HT-29 (cell line): ENCODE data around the gene CEP41. TPM values are rescaled to one million over a fixed set of nuclear protein-coding genes. Genes with fewer than 3 reads are reported as not detected.
"Not testable (repeated sequence)": the region's sequence is repeated elsewhere in the genome, so short reads cannot be mapped to it uniquely, and the experiment has no call there.

Experiments used
- DNase-seq: peaks from one replicate; pipeline ENCODE4 v3.0.0-alpha.2; 2015; ENCODE audit warnings: low spot score
- total RNA-seq: library from RNA; depleted of rRNA; stranded (reverse); fragments of >200 nt; shearing (Covaris generic); gene quantifications from 2 replicates; pipeline ENCODE4 v1.2.3, GENCODE V29; 2014

Gene CEP41
- total RNA-seq, 1 experiment from 2014 or later = 8.6 TPM

DNA sequence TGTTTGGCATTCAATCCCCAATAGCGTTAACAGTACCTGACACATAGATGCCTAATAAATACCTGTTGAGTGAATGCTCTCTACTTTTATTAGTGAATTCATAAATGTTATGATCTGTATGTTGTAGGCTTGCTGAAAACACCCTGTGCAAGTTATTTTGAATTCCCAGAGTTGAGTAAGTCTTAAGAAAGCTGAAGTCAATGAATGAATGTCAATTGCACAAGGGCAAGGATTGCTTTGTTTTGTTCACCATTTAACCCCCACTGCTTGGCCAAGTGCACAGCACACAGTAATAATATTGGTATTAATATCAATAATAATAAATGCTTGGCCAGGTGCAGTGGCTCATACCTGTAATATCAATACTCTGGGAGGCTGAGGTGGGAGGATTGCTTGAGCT lies 50.3 kb downstream of the CEP41 start:
- no peak for DNase-seq

GRCh38 chr7:130388671-130389070 lies 52.1 kb downstream of the CEP41 start:
- DNase-seq = no peak

DNA sequence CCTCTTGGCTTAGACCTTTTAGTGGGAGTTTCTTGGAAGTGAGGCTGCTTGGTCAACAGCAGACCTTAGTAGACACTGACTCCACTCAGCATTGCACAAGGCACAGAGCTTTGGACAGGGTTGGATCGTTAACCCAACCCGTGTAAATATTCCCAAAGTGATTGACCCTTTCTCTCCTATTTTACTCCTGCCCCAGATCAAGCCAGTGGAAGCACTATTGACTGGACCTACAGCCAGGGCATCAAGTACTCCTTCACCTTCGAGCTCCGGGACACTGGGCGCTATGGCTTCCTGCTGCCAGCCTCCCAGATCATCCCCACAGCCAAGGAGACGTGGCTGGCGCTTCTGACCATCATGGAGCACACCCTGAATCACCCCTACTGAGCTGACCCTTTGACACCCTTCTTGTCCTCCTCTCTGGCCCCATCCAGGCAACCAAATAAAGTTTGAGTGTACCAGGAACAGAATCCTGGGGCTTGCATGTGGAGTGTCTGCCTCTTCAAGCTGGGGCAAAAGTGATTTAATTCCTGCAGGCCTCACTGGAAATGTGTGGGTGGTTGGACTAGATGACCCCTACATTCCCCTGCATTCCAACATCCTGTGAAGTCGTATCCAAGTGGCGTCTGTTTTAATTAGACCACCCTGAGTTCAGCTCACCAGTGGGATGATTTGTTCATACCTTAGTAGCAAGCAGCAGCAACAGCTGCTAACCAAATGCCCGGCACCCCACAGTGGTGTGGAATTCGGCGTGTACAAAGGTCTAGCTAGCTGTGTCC lies 53.0 kb downstream of the CEP41 start:
- no peak for DNase-seq

DNA sequence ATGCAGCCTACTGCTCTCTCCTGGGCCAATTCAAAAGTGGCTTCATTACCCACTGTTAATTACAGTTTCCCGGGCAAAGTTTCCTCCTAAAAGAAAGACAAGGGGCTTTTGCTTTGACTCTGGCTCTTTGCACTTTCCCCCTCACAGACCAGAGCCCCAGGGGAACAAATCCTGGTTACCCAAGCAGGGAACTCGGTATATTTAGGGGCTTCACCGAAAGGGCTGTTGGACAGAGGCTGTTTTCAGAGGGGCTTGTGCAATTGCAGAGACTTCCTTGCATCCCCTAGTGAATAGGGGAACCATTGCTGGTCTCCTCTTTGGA lies 53.5 kb downstream of the CEP41 start:
- no peak for DNase-seq

- DNase-seq = no peak
Measured at GRCh38 chr7:130386876-130387275, 53.9 kb downstream of the CEP41 start.

DNA sequence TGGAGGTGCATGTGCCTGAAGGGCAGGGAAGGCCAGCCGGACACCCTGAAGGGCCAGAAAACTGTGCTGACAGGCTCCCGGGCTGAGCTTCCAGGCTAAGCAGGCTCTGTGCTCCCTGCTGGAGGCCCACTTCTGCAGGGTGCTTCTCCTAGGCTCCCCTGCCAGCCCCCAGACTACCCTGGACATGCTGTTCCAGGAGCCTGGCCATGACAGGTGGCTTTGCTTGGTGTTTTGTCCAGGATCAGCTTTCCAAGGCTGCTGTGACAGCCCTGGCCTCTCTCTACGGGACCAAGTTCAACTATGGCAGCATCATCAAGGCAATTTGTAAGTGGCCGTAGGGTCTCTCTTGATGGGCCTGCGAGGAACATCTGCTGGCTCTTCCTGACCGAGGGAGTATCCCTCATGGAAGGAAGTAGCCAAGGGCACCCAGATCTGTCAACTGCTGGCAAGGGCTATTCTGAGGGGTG lies 55.2 kb downstream of the CEP41 start:
- DNase-seq = no peak

DNA sequence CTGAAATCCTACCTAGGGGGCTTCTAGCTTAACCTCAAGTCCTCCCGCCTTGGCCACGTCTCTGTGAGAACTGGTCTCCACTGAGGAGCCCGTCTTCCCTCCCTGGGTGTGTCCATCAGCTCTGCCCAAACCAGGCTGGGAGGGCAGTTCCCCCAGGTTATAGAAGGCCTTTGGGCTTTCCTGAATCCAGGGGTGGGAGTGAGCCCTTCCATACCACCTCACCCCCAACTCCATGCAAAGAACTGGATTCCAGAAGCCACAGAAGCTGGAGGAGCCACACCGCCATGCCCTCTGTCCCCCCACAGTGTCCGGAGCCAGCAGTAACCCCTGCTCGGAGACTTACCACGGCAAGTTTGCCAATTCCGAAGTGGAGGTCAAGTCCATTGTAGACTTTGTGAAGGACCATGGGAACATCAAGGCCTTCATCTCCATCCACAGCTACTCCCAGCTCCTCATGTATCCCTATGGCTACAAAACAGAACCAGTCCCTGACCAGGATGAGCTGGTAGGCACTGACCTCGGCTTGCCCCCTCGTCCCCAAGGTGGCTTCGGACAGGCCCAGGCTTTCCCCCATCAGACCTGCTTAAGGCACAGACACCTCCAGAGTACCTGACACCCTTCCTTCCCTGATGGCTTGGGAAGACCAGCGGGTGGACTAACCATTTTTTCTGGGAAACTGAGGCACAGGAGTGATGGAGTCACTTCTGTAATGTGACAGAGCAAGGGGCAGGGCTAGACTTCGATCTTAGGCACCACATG lies 55.8 kb downstream of the CEP41 start:
- no peak for DNase-seq

- no peak for DNase-seq
Measured at GRCh38 chr7:130384371-130384801, 56.4 kb downstream of the CEP41 start.

DNA sequence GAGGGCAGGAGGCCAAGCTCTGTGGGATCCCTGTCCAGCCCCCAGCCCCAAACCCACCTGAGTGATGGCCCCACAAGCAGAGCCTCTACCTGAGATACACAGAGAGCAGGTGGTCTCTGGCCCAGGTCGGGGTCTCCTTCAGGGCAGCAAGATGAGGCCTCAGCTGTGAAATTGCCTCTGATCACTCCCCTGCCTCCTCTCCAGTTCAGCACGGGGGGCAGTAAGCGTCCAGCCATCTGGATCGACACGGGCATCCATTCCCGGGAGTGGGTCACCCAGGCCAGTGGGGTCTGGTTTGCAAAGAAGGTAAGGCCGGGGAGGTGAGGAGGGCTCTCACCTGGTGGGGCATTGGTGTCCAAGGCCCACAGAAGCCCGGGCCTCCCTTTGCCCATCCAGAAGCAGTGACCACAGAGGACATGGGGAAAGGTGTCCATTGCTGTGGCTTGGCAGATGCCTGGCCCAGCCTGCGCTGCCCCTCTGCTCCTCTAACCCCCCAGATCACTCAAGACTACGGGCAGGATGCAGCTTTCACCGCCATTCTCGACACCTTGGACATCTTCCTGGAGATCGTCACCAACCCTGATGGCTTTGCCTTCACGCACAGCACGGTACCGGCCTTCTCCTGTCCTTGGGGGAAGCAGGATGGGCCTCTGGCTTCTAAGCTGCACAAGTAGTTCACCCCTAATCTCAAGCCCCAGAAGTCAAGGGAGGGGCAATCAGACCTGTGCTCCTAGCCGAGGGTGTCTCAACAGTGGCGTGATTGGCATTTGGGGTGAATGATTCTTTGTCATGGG lies 57.4 kb downstream of the CEP41 start:
- no peak for DNase-seq

GRCh38 chr7:130381468-130382312 lies 59.1 kb downstream of the CEP41 start:
- DNase-seq = no peak

GRCh38 chr7:130380861-130381455 lies 59.9 kb downstream of the CEP41 start:
- DNase-seq = no peak

GRCh38 chr7:130379921-130380860 lies 60.6 kb downstream of the CEP41 start, which contains the start of gene CPA1:
CPA1 (plus strand) TSS chr7:130380494; CDS start chr7:130380521, 27 bp downstream.
- DNase-seq = no peak

DNA sequence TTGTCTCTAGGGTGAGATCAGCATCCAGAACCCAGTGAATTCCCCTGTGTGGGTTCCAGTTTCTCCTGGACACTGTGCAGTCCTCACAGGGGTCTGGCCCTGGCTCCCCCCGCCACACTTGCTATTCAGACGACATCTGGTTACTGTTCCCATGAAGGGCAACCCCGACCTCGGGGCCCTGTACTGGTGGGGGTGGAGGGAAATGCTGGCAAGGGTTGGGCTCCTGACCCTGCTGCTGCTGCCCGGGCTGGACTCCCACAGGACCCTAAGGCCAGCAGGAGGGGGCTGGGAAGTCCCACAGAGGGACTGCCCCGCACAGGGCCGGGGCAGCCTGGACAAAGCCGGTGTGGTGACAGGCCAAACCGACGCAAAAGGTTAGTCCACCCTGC lies 61.3 kb downstream of the CEP41 start:
- no peak for DNase-seq

GRCh38 chr7:130379019-130379418 lies 61.8 kb downstream of the CEP41 start:
- no peak for DNase-seq

GRCh38 chr7:130377178-130377577 lies 63.6 kb downstream of the CEP41 start:
- DNase-seq = no peak

DNA sequence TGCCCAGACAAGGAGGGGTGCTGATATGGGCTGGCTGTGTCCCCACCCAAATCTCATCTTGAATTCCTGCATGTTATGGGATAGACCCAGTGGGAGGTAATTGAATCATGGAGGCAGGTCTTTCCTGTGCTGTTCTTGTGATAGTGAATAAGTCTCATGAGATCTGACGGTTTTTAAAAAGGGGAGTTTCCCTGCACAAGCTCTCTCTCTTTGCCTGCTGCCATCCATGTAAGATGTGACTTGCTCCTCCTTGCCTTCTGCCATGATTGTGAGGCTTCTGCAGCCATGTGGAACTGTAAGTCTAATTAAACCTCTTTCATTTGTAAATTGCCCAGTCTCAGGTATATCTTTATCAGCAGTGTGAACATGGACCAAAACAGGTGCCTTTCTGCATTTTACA lies 64.4 kb downstream of the CEP41 start:
- not testable (repeated sequence) for DNase-seq

GRCh38 chr7:130374507-130374906 lies 66.3 kb downstream of the CEP41 start:
- no peak for DNase-seq

- DNase-seq = no peak
Measured at GRCh38 chr7:130372402-130373165, 68.2 kb downstream of the CEP41 start.

DNA sequence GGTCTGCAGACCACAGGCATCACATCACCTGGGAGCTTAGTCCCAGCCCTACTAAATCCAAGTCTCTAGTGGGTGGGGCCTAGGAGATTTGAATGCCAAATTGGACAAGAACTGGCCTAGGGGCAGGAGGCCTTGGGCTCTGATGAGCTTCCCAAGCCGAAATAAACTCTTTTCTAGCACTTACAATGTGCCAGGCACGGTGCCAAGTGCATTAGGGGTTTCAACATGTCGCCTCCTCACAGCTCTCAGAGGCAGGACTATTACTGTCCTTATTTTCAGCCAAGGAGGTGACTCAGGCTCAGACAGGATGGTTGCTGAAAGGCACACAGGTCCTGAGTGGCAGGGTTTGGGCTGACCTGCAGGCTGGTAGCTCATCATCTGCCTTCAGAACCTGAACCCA lies 69.8 kb downstream of the CEP41 start:
- DNase-seq = no peak
